ENCODE results near the gene SYCN. TPM values are rescaled to one million over a fixed set of nuclear protein-coding genes. Genes with fewer than 3 reads are reported as not detected.

SYCN gene
- total RNA-seq, 4 donors from 2014 or later: not detected

GRCh38 chr19:39196320-39196719, 7.7 kb downstream of the SYCN start:
- H3K27ac ChIP-seq: no peak overlapping the region
- 31% methylated on average over 7 of the region's 7 CpGs for WGBS
- no peak overlapping the region for H3K4me3 ChIP-seq

GRCh38 chr19:39195755-39196154, 8.3 kb downstream of the SYCN start:
- no peak for DNase-seq (ENCODE audit: low spot score in 2 of 2)
- H3K4me3 ChIP-seq: no peak overlapping the region
- no peak overlapping the region for H3K27ac ChIP-seq
- TF ChIP-seq CTCF (IDR thresholded peaks at IDR 0.05) (no peak), POLR2A (IDR thresholded peaks at IDR 0.05) (no peak), EP300 (IDR thresholded peaks at IDR 0.05) (no peak), POLR2AphosphoS5 (IDR thresholded peaks at IDR 0.05) (no peak)
- no peaks in the 10 kb centered on the region for H3K9me3 ChIP-seq
- no peaks in the 10 kb centered on the region for H3K36me3 ChIP-seq
- peaks cover 50% of the 10 kb centered on the region for H3K27me3 ChIP-seq
- H3K4me1 ChIP-seq: peaks cover 28% of the 10 kb centered on the region
- WGBS: 36% methylated on average over 8 of the region's 9 CpGs

More at GRCh38 chr19:39196320-39196719, 7.7 kb downstream of the SYCN start:
- no peaks in the 10 kb centered on the region for H3K9me3 ChIP-seq
- no peaks in the 10 kb centered on the region for H3K36me3 ChIP-seq
- H3K27me3 ChIP-seq: peaks cover 54% of the 10 kb centered on the region
- DNase-seq (ENCODE audit: low spot score in 2 of 2): no peak
- no peak for TF ChIP-seq POLR2A (IDR thresholded peaks at IDR 0.05)
- no peak for TF ChIP-seq EP300 (IDR thresholded peaks at IDR 0.05)
- TF ChIP-seq CTCF (IDR thresholded peaks at IDR 0.05): no peak
- no peak for TF ChIP-seq POLR2AphosphoS5 (IDR thresholded peaks at IDR 0.05)
- peaks cover 28% of the 10 kb centered on the region for H3K4me1 ChIP-seq

- 44% methylated on average over 9 of the region's 9 CpGs for WGBS
- H3K4me1 ChIP-seq: peaks cover 28% of the 10 kb centered on the region
- DNase-seq (ENCODE audit: low spot score in 2 of 2): no peak
Observed at GRCh38 chr19:39194832-39195542, 9.1 kb downstream of the SYCN start.

GRCh38 chr19:39193803-39194202, 10.3 kb downstream of the SYCN start:
- WGBS: 23% methylated on average over 8 of the region's 8 CpGs
- Histone ChIP-seq H3K9me3 (no peaks in the 10 kb centered on the region), H3K4me1 (peaks cover 28% of the 10 kb centered on the region), H3K27ac (no peak overlapping the region), H3K27me3 (peaks cover 37% of the 10 kb centered on the region), H3K36me3 (no peaks in the 10 kb centered on the region), H3K4me3 (no peak overlapping the region)
- DNase-seq (ENCODE audit: low spot score in 2 of 2): no peak
- no peak for TF ChIP-seq EP300 (IDR thresholded peaks at IDR 0.05)
- no peak for TF ChIP-seq POLR2A (IDR thresholded peaks at IDR 0.05)
- no peak for TF ChIP-seq POLR2AphosphoS5 (IDR thresholded peaks at IDR 0.05)
- no peak for TF ChIP-seq CTCF (IDR thresholded peaks at IDR 0.05)

More at GRCh38 chr19:39194832-39195542, 9.1 kb downstream of the SYCN start:
- Histone ChIP-seq H3K27me3 (peaks cover 42% of the 10 kb centered on the region), H3K36me3 (no peaks in the 10 kb centered on the region), H3K4me3 (no peak overlapping the region), H3K27ac (no peak overlapping the region), H3K9me3 (no peaks in the 10 kb centered on the region)
- no peak for TF ChIP-seq POLR2AphosphoS5 (IDR thresholded peaks at IDR 0.05)
- TF ChIP-seq CTCF (IDR thresholded peaks at IDR 0.05): no peak
- no peak for TF ChIP-seq EP300 (IDR thresholded peaks at IDR 0.05)
- TF ChIP-seq POLR2A (IDR thresholded peaks at IDR 0.05): no peak

GRCh38 chr19:39192846-39193245, 11.2 kb downstream of the SYCN start:
- no peak for DNase-seq (ENCODE audit: low spot score in 2 of 2)
- WGBS: 52% methylated on average over 2 of the region's 2 CpGs
- Histone ChIP-seq H3K27ac (no peak overlapping the region), H3K36me3 (no peaks in the 10 kb centered on the region), H3K9me3 (no peaks in the 10 kb centered on the region), H3K4me1 (peaks cover 27% of the 10 kb centered on the region), H3K27me3 (peaks cover 27% of the 10 kb centered on the region), H3K4me3 (no peak overlapping the region)
- TF ChIP-seq CTCF (IDR thresholded peaks at IDR 0.05) (no peak), EP300 (IDR thresholded peaks at IDR 0.05) (no peak), POLR2AphosphoS5 (IDR thresholded peaks at IDR 0.05) (no peak), POLR2A (IDR thresholded peaks at IDR 0.05) (no peak)

All from suprapubic skin (tissue), 4 donors.